Cardiac septum (tissue), 1 donor: ENCODE results near the gene LDLRAD4. TPM values are rescaled to one million over a fixed set of nuclear protein-coding genes. Genes with fewer than 3 reads are reported as not detected.

Experiments used
- DNase-seq: peaks from one replicate; pipeline ENCODE4 v3.0.0-alpha.2; 2020; ENCODE audit warnings: low spot score
- intact Hi-C: fragments of 100-400 bp; cut with DNase I; formaldehyde crosslinking; loops from one replicate; pipeline ENCODE4 v1.14.0; 2022
- total RNA-seq: library from RNA; stranded (reverse); fragmentation: NEBNext Ultra II Directional; extraction: Animal tissue kit (Norgen Biotek cat#: 25700); gene quantifications from one replicate; pipeline ENCODE4 v1.2.1, GENCODE V29; 2021
- donor health status: DM: no; HTN: no; CAD: no.

Gene LDLRAD4
- total RNA-seq, 1 donor from 2014 or later = 23.3 TPM

DNA sequence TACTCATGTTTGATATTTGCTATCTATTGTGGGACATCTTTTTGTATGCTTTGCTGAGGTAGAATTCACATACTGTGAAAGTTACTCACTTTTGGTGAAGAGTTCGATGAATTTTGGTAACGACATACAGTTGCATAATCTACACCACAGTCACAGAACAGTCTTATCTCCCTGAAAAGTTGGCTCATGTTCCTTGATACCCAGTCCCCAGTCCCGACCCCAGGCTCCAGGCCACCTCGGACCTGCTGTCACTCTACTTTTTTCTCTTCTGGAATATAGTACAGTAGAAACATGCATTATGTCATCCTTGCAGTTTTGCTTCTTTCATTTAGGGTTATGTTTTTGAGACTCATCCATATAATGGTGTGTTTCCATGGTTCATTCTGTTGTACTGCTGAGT, 316.1 kb downstream of the LDLRAD4 start:
- intact Hi-C loops = loop anchor here (5.0 kb wide), 1 partner anchor 317 kb away; the partner anchor contains the start of gene LDLRAD4
- no peak for DNase-seq

DNA sequence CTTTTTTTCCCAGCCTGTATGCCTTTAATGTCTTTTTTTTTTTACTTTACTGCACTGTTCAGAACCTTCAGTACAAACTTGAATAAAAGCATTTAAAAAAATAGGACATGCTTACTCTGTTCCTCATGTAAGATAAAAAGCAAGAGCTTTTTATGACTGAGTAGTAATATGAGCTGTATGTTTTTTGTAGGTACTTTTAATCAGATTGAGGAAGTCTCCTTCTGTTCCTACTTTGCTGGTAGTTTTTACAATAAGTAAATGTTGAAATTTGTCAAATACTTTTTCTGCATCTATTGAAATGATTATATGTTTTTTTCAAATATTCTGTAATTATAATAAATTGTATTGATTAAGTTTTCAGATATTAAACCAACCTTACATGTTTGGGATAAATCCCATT, 318.0 kb downstream of the LDLRAD4 start:
- DNase-seq = no peak
- intact Hi-C loops = no loop called here

DNA sequence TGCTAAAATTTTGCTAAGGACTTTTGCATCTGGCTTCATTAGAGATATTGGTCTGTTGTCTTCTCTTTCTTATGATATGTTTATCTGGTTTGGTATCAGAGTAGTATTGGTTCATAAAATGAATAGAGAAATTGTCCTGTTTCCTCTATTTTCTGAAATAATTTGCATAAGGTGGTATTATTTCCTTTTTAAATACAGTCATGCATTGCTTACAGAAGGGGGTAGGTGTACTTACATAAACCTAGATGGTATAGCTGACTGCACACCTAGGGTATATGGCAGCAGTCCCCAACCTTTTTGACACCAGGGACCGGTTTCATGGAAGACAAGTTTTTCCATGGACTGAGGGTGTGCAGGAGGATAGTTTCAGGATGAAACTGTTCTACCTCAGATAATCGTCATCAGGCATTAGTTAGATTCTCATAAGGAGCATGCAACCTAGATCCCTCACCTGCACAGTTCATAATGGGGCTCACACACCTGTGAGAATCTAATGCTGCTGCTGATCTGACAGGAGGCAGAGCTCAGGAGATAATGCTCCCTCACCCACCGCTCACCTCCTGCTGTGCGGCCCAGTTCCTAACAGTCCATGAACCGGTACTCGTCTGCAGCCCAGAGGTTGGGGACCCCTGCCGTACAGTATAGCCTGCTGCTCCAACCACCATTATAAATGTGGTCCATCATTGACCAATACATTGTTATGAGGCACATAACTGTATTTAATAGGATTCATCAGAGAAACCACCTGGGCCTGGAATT, 318.6 kb downstream of the LDLRAD4 start:
- intact Hi-C loops = no loop called here
- DNase-seq = no peak

GRCh38 chr18:13538630-13539029, 320.1 kb downstream of the LDLRAD4 start:
- DNase-seq = no peak
- intact Hi-C loops = no loop called here

- DNase-seq = no peak
- intact Hi-C loops = no loop called here
Measured at GRCh38 chr18:13539050-13539449, 320.5 kb downstream of the LDLRAD4 start.

DNA sequence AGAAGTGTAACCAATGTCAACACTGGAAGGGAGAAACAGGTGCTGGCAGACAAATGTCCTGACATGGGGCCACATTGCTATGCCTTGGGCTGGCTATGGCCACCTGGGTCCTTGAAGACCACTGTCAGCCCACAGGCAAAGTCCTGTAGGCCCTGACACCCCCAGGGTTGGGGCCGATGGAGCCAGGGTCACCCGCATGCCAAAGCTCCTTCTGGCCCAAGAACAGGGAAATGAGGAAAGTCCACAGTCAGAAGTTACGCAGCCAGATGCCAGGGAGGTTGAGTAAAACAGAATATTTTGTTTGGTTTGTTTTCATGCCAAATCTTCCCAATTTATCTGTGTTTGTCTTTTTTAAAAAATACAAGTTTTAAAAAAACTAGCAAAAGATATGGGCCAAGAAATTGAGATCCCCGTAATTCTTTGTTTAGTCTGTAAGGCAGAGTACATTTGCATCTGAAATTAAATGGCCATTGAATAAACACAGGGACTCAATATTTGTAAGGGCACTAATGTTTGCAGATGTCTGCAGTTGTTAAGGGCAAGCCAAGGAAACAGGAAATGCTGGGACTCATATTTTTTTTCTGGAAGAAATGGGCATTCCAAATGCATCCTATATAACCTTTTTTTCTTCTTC, 321.4 kb downstream of the LDLRAD4 start:
- intact Hi-C loops = no loop called here
- no peak for DNase-seq

DNA sequence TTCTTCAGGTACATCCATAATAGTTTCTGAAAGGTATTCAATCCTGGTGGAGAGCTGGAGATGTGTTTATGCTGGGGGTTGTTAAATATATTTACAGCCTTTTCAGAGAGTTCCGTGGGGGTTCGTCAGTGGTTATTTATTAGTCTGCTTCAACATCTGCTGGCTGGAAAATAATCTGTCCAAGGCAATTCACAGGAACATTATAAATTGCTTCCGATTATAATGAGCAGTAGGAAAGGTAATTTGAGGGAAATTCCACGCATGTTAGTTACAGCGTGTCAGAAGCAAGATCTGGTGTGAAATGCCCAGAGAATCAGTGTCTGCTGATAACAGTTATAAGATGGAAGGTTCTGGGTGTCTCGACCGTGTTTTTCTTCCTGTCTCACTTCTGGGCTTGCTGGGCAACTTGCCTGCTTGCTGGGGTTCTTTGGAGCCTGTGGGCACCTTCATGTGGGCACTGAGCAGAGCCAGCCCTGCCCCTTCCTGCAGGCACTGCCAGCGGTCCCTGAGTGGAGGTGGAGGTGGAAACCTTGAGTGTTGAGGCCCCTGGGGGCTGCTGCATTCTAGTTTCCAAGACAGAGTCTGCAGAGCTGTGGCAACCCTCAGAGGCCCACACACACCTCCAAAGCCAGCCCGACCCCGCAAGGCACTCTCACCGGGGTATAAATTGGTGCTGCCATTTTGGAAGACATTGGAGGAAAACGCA, 322.1 kb downstream of the LDLRAD4 start:
- intact Hi-C loops = no loop called here
- DNase-seq = no peak

- DNase-seq = no peak
- intact Hi-C loops = no loop called here
Measured at GRCh38 chr18:13541621-13542519, 323.3 kb downstream of the LDLRAD4 start.

- intact Hi-C loops = no loop called here
Measured at GRCh38 chr18:13542520-13542847, 323.9 kb downstream of the LDLRAD4 start.

DNA sequence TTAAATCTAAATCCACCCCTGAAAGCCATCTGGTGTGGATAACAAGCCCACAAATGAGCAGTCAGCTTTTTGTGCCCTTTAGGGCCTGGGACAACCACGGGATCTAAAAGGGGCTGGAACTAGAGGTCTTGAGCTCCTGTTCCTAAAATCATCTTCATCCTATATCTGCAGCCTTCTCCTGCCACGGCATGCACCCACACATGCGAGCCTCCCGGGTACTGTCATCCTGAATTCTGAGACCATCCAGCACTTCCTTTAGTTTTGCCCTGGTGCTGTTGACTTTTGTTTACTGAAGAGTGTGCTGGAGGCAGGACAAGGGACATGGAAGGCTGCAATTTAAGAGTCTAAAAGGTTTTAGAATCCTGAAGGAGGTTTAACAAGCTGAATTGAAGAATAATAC, 324.6 kb downstream of the LDLRAD4 start:
- no peak for DNase-seq

More at GRCh38 chr18:13542520-13542847, 323.9 kb downstream of the LDLRAD4 start:
- no peak for DNase-seq

GRCh38 chr18:13543811-13544732, 325.5 kb downstream of the LDLRAD4 start:
- DNase-seq = no peak
- intact Hi-C loops = no loop called here

More for the DNA sequence above, 324.6 kb downstream of the LDLRAD4 start:
- intact Hi-C loops = no loop called here

DNA sequence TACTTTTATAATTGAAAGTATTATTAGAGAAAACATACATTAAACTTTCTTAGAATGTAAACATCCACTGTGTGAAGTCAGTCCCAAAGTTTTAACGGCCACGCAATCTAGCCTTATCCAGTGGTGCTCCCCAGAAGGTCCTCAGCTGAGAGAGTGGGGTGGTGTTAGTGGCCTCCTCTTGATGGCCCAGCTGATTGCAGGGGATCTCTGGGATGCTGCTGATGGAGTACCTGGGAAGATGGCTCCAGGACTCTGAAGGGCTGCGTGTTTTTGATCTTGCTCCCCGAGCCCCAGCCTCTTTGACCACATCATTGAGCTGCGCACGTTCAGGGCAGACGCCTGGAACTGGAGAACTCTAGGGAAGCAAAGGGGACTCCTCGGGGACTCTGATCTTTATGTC, 326.4 kb downstream of the LDLRAD4 start:
- intact Hi-C loops = no loop called here
- DNase-seq = no peak

GRCh38 chr18:13545514-13545913, 327.0 kb downstream of the LDLRAD4 start:
- DNase-seq = no peak
- intact Hi-C loops = no loop called here

GRCh38 chr18:13545955-13546354, 327.4 kb downstream of the LDLRAD4 start:
- DNase-seq = no peak
- intact Hi-C loops = no loop called here

- no peak for DNase-seq
- intact Hi-C loops = no loop called here
Measured at GRCh38 chr18:13546638-13547037, 328.1 kb downstream of the LDLRAD4 start.

DNA sequence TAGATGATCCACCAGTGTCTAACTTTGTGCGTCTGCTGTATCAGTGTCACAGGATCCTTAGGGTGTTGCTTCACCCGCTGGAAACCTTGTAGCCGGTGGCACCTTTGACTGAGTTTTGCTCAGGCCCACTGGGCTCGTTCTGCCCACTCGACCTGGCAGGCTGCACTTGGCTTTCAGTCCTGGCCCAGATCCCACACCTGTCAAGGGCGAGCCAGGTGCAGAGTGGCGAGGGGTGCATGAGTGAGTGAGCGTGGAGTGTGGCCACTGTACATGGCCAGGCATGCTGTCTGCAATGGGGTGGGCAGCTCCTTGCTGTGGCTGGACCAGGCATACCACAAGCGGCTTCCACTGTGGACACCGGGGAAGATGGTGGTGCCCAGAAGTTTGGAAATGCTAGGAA, 328.8 kb downstream of the LDLRAD4 start:
- no peak for DNase-seq

GRCh38 chr18:13548106-13548819, 329.7 kb downstream of the LDLRAD4 start:
- intact Hi-C loops = no loop called here
- DNase-seq = no peak

More for the DNA sequence above, 328.8 kb downstream of the LDLRAD4 start:
- intact Hi-C loops = no loop called here
